GF-D8 (cell line): ENCODE measurements around the gene HTT.
"Not testable (repeated sequence)": the region's sequence is repeated elsewhere in the genome, so short reads cannot be mapped to it uniquely, and the experiment has no call there.

Source experiments
- DNase-seq: peaks from one replicate; lab custom pipeline; 2025; lab: John Stamatoyannopoulos, UW

HTT gene

DNA sequence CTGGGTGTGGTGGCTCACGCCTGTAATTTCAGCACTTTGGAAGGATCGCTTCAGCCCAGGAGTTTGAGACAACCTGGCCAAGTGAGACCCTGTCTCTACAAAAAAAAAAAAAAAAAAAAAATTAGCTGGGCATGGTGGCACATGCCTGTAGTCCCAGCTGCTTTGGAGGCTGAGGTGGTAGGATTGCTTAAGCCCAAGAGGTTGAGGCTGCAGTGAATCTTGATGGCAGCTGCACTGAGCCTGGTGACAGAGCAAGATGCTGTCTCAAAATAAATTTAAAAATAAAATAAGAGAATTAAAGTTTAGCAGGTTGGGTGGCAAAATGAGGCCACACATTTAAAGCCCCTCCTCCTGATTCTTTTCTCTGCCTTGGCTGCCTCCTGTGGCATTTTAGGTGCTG, 47.1 kb downstream of the HTT start:
- peak; percentile 33 for DNase-seq

DNA sequence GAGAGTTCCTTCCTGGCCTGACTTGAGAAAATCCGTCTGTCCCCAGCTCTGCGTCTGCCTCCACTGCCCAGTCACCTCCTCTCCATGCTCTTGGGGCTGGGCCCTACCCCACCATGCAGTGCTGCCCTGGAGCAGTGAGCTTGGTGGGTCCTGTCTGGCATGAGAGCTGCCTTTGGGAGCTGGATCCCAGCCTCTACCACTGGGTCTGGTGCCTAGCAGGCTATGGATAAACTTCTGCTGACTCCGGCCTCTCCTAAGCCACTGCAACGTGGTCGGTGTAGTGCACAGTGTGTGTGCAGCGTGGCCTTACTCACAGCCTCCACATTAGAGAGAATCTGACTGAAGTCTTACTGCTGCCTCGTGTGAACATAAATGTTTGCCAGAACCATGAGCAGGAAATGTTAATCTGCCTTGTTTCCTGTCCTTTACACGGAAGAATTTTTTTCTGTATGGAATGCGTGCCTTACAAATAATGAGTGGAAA, 47.6 kb downstream of the HTT start:
- peak; percentile 29 for DNase-seq

DNA sequence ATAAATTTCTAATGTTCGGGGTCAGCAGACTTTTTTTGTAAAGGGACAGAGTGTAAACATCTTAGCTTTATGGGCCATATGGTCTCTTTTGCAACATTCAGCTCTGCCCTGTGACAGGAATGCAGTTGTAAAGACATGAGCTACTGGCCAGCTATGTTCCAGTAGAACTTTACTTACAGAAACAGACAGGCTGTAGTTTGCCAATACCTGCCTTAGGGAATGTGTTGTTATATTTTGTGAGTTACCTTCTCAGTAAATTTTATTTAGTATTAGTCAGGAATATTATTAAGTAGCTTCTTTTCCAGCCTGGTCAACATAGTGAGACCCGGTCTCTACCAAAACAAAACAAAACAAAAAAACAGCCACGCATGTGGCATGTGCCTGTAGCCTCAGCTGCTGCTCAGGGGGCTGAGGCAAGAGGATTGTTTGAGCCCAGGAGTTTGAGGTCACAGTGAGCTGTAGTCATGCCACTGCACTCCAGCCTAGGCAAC, 48.7 kb downstream of the HTT start:
- peak; percentile 50 for DNase-seq

DNA sequence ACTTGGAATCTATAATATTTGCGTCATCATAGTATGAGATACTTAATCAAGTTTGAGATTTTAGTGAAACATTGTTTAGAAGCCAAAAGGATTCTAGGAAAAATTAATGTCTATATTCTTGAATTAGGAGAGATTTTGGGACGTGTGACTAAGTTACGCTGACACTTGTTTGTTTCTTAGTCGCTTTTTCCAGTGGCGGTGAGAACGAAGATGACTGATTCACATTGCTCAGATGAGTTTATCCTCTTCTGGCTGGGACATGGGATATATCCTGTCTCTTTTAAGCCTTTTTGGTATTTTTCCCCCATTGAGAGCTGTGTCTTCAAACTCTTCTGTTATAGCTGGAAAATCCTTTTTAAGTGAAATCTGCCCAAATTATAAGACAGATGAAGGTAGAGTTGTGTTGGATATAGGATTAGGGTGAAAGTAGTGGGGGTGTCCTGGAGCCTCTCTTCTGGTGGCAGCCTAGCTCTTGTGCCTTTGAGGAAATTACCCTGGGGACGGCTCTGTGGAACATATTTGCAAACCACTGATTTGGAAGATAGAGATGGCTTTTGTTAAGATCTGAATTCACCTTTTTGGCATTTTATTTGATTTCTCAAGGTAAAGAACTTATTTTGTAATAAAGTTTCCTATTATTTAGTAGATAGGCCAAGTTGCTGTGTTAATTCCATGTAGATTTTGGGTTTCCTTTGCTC, 49.7 kb downstream of the HTT start:
- DNase-seq, result peak; percentile 7

DNA sequence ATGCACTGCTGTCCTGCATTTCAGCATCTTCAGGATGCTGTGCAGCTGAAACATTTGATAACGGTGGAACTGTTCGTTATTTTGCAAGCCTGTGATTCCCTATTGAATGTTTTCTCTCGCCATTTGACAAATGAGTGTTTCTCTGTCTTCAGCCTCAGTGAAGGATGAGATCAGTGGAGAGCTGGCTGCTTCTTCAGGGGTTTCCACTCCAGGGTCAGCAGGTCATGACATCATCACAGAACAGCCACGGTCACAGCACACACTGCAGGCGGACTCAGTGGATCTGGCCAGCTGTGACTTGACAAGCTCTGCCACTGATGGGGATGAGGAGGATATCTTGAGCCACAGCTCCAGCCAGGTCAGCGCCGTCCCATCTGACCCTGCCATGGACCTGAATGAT, 52.6 kb downstream of the HTT start:
- DNase-seq, result no peak

DNA sequence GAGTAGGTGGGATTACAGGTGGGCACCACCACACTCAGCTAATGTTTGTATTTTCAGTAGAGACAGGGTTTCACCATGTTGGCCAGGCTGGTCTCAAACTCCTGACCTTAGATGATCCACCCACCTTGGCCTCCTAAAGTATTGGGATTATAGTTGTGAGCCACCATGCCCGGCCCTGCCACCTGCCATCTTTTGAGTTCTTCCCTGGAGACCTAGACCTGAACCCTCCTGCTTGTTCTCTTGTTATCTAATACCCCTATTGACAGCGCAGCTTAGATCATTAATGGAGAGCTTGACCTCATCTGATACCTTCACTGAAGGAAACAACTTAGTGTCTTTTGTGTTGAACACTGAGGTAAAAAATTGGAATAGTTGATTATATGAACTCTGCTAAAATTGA, 53.6 kb downstream of the HTT start:
- DNase-seq, result no peak

DNA sequence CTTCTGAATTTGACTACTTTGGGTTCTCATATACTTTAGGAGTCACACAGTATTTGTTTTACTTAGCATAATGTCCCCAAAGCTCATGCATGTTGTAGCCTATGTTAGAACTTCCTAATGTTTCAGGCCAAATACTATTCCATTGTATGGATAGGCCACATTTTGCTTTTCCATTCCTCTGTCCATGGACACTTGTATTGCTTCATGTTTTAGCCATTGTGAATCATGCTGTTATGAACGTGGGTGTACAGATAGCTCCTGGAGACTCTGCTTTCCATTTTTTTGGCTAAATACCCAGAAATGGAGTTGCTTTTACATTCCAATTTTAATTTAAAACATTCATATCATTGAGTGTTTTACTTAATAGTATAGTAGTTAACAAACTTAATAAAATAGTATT, 54.5 kb downstream of the HTT start:
- no peak for DNase-seq

DNA sequence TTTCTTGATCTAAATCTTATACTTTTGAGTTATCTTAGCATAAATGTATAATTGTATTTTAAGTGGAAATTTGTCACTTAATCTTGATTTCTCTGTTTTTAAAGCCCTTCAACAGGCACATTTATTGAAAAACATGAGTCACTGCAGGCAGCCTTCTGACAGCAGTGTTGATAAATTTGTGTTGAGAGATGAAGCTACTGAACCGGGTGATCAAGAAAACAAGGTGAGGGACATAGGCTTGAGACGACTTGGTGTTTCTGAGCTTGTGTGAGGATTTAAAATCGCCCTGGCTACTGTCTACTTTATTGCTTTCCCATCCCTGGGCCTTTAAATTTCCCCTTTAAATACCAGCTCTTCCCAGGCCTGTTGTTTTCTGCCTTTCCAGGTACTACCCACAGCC, 55.7 kb downstream of the HTT start:
- DNase-seq, result no peak

DNA sequence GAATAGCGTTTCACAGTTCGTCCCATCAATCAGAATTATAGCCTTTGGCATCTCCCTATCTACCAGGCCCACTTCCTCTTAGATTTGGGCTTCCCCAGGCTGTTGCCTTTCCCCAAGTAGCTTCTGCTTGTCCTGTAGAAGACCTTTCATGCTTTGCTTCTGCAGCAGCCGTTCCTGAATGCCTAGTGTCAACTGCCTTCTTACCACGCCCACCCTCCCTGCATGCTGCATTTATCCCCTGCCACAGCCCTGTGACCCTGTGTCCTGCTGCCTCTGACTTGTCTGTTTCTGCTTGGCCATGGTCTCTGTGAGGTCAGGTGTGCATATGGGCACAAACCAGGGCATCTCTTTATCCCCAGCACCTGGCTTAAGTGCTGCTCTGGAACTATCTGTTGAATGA, 56.3 kb downstream of the HTT start:
- no peak for DNase-seq

DNA sequence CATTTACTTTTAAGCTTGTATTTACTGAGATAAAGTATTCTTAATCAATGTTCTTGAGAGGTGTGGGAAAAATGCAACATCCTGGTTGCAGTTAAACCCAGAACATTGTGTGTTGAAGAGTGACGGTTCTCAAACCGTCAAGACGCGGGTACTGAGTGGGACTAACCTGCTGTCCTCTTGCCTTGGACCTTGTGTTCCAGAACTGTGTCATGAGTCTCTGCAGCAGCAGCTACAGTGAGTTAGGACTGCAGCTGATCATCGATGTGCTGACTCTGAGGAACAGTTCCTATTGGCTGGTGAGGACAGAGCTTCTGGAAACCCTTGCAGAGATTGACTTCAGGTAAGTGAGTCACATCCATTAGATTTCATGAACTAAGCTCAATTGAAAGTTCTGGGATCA, 59.7 kb downstream of the HTT start:
- DNase-seq, result no peak

DNA sequence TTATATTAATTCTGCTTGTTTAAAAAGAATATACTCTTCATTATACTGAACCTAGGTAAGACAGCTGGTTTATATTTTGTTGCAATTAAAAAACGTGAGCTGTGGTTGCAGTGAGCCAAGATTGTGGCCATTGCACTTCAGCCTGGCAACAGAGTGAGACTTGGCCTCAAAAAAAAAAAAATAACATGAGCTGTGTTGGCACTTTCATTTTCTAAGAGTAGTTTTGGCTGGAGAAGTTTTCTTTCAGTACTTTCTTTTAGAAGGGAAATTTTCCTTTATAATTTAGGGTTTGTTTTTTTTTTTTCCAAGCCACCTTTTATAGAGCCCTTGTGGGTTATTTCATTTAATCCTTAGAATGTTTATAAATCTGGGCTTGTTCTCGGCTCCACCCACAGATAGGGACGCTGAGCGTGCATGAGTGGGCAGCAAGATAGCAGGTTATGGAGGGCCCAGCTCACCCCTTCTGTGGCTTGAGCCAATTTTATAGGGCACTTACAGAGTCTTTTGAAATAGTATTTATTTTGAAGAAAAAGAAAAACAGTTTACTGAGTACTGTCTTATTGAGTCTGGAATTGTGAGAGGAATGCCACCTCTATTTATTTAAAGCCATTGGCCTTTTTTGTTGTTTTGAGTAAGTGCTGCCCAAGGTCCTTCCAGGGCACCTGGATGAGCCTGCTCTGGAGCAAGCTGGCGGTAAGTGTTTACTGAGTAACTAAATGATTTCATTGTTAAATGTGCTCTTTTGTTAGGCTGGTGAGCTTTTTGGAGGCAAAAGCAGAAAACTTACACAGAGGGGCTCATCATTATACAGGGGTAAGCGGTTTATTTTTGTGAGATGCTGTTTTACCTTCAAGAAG, 60.9 kb downstream of the HTT start:
- no peak for DNase-seq

DNA sequence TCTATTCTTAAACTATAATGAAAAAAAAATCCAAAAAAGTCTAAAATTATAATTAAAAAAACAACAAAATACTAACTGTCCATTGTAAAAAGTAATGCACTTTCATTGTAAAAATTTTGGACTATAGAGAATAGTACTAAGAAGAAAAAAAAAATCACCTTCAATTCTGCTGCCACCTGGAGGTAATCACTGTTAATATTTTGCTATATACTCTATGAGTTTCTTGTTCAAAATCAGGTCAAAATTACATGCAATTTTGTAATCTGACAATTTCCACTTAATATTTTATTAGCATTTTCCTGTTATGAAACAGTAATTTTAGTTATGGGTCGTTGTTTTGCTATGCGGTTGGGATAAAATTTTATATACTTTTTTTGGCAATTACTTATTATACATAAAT, 62.0 kb downstream of the HTT start:
- DNase-seq, result no peak

DNA sequence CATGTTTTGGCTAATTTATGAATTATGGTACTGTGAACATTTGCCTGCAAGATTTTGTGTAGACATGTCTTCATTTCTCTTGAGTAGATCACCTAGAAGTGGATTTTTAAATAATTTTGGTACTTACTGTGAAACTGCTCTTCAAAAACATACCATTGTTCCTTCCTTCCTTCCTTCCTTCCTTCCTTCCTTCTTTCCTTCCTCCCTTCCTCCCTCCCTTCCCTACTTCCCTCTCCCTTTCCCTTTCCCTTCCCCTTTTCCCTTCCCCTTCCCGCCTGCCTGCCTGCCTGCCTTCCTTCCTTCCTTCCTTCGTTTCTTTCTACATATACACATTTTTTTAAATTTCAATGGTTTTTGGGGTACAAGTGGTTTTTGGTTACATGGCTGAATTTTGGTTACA, 63.4 kb downstream of the HTT start:
- DNase-seq, result no peak

DNA sequence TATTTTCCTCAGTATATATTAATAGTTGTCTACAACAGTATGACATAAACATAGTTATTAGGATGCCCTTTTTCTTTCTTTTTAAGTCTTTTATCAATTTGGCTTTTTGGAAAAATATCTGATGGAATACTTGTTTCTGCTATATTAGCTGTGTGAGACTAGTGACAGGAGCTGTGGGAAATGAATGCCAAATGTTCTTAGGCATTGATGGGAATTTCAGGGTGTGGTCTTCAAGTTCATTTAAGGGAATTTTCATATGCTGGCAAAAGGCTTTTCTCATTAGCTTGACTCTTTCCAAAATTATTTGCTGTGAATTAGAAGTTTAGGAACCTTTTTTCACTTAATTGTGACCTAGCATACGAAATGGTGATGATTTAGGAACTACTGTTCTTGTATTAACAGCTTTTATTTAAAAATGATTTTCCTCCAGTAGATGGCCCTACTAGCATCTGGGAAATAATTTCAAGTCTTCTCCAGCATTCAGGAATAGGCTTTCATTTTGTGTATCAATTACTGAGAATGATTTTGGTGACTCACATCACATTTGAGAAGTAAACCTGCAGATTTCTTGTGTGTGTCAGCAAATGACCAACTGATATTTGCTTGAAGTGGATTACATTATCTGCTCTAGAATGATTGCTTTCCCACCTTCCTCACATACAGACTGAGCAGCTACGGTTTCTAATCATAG, 70.9 kb downstream of the HTT start:
- DNase-seq, result no peak

DNA sequence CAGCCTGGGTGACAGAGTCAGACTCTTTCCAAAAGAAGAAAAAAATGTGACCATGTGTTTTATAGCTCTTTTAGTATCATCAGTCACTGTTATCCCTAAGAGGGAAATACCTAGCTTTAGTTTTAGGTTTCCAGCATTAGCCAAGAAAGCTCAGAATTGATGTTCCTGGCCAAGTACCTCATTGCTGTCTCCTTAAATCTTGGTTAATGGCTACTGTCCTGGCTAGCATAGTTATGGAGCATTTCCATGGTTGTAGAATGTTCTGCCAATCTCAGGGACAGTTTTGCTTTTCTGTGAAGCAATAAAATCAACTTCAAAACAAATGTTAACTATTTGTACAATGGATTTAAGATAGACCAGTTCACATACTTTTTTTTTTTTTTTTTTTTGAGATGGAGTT, 74.4 kb downstream of the HTT start:
- no peak for DNase-seq

DNA sequence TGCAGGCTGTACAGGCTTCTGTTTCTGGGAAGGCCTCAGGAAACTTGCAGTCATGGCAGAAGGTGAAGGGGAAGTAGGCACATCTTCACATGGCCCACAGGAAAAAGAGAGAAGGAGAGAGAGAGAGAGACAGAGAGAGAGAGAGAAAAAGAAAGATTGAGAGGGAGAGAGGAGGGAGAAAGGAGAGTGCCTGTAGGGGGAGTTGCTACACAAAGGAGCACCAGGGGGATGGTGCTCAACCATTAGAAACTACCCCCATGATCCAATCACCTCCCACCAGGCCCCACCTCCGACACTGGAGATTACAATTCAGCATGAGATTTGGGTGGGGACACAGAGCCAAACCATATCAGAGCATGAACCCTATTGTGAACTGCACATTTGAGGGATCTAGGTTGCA, 76.8 kb downstream of the HTT start:
- not testable (repeated sequence) for DNase-seq

DNA sequence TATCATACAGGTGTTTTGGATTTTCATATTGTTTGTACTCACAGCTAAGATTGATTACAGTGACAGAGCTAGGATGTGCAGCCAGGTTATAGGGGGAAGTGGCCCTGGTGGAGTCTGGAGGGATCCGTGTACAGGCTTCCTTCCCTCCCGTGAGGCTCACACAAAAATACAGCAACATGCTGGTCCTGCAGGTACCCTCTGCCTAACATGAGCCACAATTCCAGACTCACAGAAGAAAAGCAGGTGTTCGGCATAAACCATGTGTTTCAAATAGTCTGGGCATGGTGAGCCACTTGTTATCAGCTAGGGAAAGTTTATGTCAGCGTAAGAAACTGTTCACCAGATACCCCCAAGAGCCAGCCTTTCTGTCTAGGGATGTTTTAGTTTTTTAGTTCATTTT, 82.9 kb downstream of the HTT start:
- no peak for DNase-seq

DNA sequence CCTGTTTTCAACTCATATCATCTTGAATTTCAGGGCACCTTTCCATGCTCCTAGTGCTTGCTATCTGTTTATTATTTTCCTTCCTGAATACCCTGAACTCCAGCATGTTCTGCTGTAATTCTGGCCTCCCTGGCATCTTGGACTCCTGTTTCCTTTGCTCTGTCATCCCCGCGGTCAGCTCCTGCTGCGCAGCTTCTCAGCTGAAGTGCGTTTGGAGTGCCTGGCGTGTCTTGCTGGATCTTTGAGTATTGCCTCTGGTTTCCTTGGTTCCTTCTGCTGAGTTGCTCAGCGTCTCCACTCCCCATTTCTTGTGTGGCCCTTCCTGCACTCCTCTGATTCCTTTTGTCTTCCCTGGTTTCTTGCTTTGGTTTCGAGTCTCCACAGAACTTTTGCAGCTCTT, 84.4 kb downstream of the HTT start:
- DNase-seq, result no peak

DNA sequence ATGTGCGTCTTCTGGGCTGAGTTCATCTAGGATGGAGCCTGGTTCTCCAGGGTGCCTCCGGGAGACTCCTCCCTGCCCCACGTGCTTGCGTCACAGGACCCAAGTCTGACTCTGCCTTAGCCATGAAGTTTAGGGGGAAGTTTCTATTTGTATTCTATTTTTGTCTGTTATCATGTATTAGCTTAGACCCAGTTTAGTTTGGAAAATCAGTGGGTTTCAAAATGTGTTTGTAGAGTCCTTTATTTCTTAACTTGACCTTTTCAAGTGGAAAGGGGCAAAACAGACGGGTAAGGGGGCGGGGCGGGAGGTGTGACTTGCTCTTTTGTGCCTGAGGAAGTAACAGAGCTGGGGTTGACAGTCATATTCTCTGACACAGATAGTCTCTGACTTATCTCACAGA, 86.0 kb downstream of the HTT start:
- DNase-seq, result no peak

DNA sequence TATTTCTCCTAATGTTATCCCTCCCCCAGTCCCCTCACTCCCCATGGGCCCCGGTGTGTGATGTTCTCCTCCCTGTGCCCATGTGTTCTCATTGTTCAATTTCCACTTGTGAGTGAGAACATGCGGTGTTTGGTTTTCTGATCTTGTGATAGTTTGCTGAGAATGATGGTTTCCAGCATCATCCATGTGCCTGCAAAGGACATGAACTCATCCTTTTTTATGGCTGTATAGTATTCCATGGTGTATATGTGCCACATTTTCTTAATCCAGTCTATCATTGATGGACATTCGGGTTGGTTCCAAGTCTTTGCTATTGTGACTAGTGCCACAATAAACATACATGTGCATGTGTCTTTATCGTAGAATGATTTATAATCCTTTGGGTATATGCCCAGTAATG, 86.6 kb downstream of the HTT start:
- not testable (repeated sequence) for DNase-seq

DNA sequence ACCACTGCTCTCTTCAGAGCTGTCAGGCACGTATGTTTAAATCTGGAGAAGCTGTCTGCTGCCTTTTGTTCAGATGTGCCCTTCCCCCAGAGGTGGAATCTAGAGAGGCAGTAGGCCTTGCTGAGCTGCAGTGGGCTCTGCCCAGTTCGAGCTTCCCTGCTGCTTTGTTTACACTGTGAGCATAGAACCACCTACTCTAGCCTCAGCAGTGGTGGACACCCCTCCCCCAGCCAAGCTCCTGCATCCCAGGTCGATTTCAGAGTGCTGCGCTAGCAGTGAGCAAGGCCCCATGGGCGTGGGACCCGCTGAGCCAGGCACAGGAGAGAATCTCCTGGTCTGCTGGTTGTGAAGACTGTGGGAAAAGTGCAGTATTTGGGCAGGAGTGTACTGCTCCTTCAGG, 92.0 kb downstream of the HTT start:
- not testable (repeated sequence) for DNase-seq

DNA sequence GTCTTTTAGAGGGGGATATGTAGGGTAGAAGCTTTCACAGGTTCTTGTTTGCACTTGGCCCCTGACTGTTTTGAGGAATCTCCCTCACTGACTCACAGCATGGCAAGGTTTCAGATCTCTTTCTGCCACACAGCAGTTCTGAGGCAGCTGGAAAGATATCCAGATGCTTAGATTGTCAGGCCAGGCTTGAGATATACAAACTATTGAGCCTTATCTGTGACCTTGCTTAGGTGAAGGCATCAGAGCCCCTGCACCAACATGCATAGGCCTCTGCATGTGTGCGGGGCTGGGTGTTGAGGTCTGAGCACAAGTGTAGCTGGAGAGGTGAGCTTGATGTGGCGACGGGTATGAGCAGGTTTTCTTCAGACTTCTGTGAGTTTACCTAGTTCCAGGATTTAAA, 93.5 kb downstream of the HTT start:
- DNase-seq, result no peak
